ENCODE measurements around the gene RASD1. TPM values are rescaled to one million over a fixed set of nuclear protein-coding genes. Genes with fewer than 3 reads are reported as not detected.

The RASD1 gene
- total RNA-seq, 1 experiment from 2014 or later, result 5.7 TPM

- no CpG with 5 or more reads among the region's 23 CpGs for WGBS (ENCODE audit: extremely low coverage, insufficient read length, low lambda C conversion rate)
- no peak overlapping the region for H3K27ac ChIP-seq (ENCODE audit: insufficient read length, low read depth, low read length)
Measured at GRCh38 chr17:17540935-17541639, 44.9 kb upstream of the RASD1 start.

More at GRCh38 chr17:17540935-17541639, 44.9 kb upstream of the RASD1 start:
- Histone ChIP-seq H3K4me1 (ENCODE audit: insufficient read depth, low read length) (no peaks in the 10 kb centered on the region), H3K79me1 (ENCODE audit: insufficient read depth, low read depth, low read length, poor library complexity, severe bottlenecking) (no peaks in the 10 kb centered on the region), H3K23me2 (ENCODE audit: insufficient read length, low read depth, low read length, poor library complexity, severe bottlenecking) (no peaks in the 10 kb centered on the region), H3K79me2 (ENCODE audit: insufficient read depth, low read length) (no peaks in the 10 kb centered on the region), H2AK5ac (ENCODE audit: insufficient read length, low read length) (no peak overlapping the region), H2BK12ac (ENCODE audit: insufficient read length, low read depth, low read length) (no peak overlapping the region), H3K4me2 (ENCODE audit: insufficient read depth, insufficient read length, low read length) (no peak overlapping the region), H3K9me3 (ENCODE audit: control insufficient read depth, low read depth, low read length) (no peaks in the 10 kb centered on the region), H3K14ac (ENCODE audit: insufficient read depth, low read length) (no peak overlapping the region), H3K23ac (ENCODE audit: insufficient read length, low read depth, low read length) (no peak overlapping the region), H3K4ac (ENCODE audit: low read depth, low read length) (no peak overlapping the region), H3T11ph (ENCODE audit: low read length) (no peak overlapping the region), H3K27me3 (ENCODE audit: insufficient read depth, low read length) (no peaks in the 10 kb centered on the region), H4K5ac (ENCODE audit: insufficient read length, low read depth, low read length) (no peak overlapping the region), H2AFZ (ENCODE audit: low read length) (no peak overlapping the region), H3K9ac (ENCODE audit: extremely low read depth, insufficient read length, low read length) (no peak overlapping the region), H4K20me1 (ENCODE audit: control insufficient read depth, insufficient read depth, insufficient read length) (no peaks in the 10 kb centered on the region), H2BK15ac (ENCODE audit: low read depth, low read length) (no peak overlapping the region), H3K56ac (ENCODE audit: insufficient read length, low read depth, low read length) (no peak overlapping the region), H2BK20ac (ENCODE audit: low read depth, low read length, poor library complexity, severe bottlenecking) (no peak overlapping the region), H4K8ac (replicated peaks; ENCODE audit: insufficient read length, low read depth, low read length) (no peak overlapping the region), H4K91ac (ENCODE audit: insufficient read length, low read depth, low read length) (no peak overlapping the region), H2BK120ac (ENCODE audit: low read depth, low read length, poor library complexity, severe bottlenecking) (no peak overlapping the region), H2BK5ac (ENCODE audit: insufficient read length, low read length) (no peak overlapping the region), H3K18ac (ENCODE audit: insufficient read length, low read depth, low read length) (no peak overlapping the region)
- Mint-ChIP-seq H3K9me3 (no peaks in the 10 kb centered on the region), H3K4me3 (no peak overlapping the region), H3K4me1 (peaks cover 4 to 5% of the 10 kb centered on the region in 2 experiments; a peak in 3 of 4 replicates), H3K36me3 (ENCODE audit: insufficient read depth in 1 of 3, low read depth in 3 of 3) (no peaks in the 10 kb centered on the region; a peak in 1 of 7 replicates), H3K27me3 (ENCODE audit: low read depth) (no peaks in the 10 kb centered on the region; the same call in 1 of the 2 replicates), H3K27ac (no peak overlapping the region; a peak in 2 of 7 replicates)
- TF ChIP-seq CTCF (conservative IDR thresholded peaks at IDR 0.05), result no peak
- DNase-seq, result no peak
